Mucosa of gallbladder (tissue), 1 donor: ENCODE results near the gene PIK3C2B. TPM values are rescaled to one million over a fixed set of nuclear protein-coding genes. Genes with fewer than 3 reads are reported as not detected.
"Not testable (repeated sequence)": the region's sequence is repeated elsewhere in the genome, so short reads cannot be mapped to it uniquely, and the experiment has no call there.

Experiments
- DNase-seq: peaks from one replicate; pipeline ENCODE4 v3.0.0-alpha.2; 2020; ENCODE audit warnings: low spot score
- total RNA-seq: library from RNA; stranded (reverse); gene quantifications from one replicate; pipeline ENCODE4 v1.2.1, GENCODE V29; 2021
- donor health status: DM: no; HTN: no; CAD: no.

Gene PIK3C2B
- total RNA-seq, 1 donor from 2014 or later = 64.6 TPM

DNA sequence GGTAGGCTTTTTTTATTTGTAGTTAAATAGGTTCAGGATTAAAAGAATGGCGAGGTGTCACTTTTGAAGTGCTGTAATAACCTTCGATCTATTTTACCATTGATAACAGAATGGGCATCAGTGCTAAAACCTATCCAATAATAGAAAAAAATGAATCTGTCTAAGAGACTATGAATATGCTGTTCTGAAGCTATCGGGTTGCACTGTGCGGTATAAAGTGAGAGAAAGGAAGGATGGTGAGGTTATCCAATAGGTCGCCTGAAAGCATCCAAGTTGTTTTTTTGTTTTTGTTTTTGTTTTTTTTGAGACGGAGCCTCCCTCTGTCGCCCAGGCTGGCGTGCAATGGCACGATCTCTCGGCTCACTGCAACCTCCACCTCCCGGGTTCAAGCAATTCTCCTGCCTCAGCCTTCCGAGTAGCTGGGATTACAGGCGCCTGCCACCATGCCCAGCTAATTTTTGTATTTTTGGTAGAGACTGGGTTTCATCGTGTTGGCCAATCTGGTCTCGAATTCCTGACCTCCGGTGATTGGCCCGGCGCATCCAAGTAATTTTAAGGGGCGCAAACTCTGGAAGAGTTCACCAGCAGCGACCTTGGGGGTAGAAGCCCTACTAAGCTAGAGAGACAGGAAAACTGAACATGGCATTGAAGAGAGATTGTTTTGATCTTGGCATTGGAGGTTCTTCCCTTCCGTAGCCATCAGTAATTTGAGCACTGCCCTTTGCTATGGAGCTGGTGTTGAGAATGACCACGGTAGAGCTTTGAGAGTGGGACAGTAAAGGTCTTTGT lies 12.9 kb upstream of the PIK3C2B start:
- no peak for DNase-seq

- peak; percentile 94 for DNase-seq
Observed at GRCh38 chr1:204506969-204507316, 12.3 kb upstream of the PIK3C2B start.

DNA sequence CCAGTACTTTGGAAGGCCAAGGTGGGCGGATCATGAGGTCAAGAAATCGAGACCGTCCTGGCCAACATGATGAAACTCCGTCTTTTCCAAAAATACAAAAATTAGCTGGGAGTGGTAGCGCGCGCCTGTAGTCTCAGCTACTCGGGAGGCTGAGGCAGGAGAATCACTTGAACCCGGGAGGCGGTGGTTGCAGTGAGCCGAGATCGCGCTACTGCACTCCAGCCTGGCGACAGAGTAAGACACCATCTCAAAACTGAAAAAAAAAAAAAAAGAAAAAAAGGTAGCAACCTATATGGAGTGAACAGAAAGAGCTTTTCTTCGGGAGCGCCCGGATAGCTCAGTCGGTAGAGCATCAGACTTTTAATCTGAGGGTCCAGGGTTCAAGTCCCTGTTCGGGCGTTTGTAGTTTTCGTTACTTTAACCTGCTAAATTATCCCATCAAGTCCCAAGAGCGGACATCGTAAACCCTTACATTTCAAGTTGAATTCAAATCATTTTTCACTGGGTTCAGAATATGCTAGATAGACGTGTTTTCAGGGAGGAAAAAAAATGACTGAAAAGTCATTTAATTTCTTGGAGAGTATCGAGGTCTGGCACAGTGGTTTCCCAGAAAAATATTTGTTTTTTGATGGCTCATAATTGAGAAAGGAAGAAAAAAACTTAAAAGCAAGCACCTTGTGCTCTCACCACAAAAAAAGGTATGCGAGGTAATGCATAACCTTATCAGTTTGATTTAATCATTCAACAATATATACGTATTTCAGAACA lies 11.8 kb upstream of the PIK3C2B start:
- peak; percentile 79 for DNase-seq

DNA sequence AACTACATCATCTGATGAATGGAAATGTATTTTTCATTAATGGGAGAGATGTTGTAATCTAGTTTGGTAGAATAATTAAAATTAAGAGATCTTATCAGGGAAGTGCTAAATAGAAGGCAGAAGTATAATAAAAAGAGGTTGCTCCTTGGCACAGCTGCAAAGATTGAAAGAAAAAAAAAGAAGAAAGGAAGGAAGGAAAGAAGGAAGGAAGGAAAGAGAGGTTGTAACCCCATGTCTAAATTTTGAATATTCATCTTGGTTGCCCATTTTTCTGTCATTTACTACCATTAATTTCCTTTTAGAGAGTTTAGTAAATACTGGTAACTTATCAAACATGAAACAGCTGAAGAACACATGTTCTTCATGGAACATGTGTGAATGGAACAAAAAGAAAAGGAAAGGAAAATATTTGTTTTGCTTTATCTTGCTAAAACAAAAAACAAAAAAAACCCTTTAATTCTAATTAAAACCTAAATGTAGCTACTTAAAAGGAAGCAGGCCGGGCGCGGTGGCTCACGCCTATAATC lies 11.1 kb upstream of the PIK3C2B start:
- DNase-seq = no peak

DNA sequence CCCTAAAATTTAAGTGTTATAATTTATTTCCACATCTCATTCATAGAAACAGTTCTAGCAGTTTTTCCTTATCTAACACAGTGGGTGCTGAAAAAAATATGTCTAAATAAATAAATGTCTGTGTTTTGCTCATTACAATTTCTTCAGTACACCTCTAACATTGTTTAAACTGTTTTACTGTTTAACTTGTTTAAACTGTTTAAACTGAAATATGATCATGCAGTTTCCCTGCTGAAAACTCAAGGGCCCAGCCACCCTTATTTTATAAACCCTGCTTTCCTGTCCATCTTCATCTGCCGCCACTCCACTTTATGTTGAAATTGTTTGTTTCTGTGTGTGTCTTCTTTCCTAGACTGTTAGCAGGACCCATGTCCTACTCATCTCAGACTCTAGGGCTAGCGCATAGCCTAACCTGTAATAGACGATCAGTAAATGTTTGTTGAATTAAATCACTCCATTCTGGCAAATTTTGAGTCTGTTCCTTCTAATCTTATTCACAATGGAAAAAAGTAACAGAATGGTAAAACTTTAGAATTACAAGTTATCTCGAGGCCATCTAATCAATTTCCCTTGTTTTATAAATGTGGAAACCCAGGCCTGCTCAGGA lies 9.4 kb upstream of the PIK3C2B start:
- no peak for DNase-seq

GRCh38 chr1:204503122-204503912 lies 8.7 kb upstream of the PIK3C2B start:
- peak; percentile 62 for DNase-seq

- no peak for DNase-seq
Observed at GRCh38 chr1:204502241-204502640, 7.6 kb upstream of the PIK3C2B start.

DNA sequence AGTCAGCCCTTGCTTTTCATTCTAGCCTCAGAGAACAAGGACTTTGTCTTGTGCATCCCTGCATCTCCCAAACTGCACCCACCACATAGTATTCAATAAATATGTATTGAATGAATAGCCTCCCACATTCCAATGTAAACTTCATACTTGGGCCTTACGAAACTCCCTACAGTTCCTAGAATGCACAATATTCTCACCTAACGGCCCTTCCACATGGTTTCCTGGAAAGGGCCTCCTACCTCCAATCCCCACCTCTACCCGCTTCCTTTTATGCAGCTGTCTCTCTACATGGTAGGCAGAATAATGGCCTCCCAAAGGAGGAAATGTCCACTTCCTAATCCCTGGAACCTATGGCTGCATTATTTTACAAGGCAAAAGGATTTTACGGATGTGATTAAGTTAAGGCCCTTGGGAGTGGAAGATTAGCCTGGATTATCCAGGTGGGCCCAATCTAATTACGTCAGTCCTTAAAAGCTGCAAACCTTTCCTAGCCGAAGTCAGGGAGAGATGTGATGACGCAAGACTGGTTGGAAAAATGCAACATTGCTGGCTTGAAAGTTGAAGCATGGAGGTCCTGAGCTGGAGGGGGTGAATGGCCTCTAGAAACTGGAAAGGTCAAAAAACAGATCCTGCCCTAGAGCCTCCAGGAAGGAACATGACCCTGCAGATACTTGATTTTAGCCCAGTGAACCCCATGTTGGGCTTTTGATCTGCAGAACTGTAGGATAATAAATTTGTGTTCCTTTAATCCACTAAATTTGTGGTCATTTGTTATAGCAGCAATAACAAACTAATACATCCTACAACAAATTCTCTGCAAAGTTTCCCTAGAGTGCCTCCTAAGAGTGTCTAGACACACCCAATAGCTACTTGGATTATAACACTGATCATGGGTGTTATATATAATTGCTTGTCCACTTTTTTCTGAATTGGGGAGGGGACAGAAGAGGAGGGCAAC lies 5.2 kb upstream of the PIK3C2B start:
- no peak for DNase-seq

DNA sequence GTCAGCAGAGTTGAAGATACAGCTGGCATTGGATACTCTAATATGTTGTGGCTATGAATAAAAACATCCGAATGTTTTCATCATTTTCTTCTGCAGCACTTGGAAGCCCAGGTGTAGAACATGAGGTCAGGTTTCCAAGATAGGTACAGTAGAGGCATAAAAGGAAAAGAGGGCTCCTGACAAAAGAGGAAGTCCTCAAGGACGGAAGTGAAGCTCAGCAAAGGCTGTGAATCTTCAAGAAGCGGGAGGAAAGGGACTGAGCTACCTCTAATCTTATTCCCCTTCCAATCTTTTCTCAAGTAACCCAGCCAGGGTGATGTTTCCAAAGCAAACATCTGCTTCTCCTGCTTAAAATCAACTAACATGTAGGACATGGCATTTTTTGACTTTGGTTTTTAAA lies 4.4 kb upstream of the PIK3C2B start:
- DNase-seq = no peak

GRCh38 chr1:204495777-204496176 lies 1.2 kb upstream of the PIK3C2B start:
- DNase-seq = no peak

- DNase-seq = no peak
Observed at GRCh38 chr1:204495078-204495753, 611 bp upstream of the PIK3C2B start.

DNA sequence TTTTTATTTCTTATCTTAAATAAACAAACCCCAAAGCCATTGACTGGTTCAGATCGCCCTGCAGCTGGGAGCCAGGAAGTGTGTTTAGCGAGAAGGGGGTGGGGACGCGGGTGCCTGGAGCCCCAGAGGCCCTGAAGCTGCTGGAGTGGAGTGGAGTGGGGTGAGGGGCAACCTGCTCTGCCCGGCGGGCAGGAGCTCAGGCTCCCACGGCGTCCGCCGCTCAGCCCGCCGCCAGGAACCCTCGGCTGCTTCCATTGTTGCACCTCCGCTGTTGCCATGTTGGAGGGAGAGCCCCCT lies 673 bp downstream of the PIK3C2B start:
- DNase-seq = peak; percentile 85

DNA sequence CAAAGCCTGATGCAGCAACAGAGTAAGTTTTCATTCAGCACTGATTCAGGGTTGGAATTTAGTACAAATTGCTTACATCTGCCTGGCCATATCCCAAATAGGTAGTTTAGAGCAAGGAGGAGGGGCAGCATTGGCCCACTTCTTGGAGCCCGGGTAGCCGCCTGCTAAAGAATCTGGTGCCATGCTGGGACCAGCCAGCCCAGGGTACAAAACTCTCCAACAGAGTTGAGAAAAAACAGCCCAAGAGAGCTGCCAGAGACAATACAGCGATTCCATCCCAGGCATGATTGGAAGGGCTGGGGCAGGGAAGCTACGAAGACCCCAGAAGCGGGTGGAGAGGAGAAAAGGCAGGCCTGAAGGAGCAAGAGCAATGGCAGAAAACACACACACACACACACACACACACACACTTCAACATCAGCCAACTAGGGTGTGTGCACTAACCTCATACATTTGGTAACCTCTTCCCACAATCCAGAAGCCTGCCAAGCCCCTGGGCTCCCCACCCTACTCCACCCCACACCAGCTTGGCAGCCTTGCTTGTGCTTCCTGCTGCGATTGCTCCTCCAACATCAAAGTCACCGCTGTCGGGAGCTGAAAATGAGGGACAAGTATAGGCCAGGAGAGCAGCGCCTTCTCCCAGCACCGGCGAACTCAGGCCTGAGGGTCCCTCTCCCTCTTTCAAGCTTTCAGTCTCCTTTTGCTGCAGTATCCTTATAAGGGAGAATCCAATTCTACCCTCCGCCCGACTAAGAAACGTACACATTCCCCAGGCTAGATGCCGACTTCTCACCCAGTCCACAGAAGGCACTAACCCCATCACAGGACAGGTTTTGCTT lies 1.2 kb downstream of the PIK3C2B start:
- peak; percentile 84 for DNase-seq

GRCh38 chr1:204491655-204492054 lies 3.0 kb downstream of the PIK3C2B start:
- DNase-seq = no peak

DNA sequence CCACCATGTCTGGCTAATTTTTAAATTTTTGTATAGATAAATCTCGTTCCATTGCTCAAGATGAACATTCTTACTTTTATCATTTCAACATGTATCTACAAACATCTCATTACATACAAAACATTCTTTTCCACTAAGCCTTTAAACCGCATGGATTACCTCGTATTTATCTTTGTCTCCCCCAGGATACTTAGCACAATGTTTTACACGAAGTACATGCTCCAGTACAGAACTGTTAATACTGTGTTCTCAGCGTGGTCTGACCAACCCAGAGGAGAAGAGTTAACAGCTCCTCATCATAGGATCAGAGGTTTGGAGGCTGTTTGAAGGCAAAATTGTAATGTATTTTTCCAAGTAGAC lies 7.4 kb downstream of the PIK3C2B start:
- DNase-seq = no peak

DNA sequence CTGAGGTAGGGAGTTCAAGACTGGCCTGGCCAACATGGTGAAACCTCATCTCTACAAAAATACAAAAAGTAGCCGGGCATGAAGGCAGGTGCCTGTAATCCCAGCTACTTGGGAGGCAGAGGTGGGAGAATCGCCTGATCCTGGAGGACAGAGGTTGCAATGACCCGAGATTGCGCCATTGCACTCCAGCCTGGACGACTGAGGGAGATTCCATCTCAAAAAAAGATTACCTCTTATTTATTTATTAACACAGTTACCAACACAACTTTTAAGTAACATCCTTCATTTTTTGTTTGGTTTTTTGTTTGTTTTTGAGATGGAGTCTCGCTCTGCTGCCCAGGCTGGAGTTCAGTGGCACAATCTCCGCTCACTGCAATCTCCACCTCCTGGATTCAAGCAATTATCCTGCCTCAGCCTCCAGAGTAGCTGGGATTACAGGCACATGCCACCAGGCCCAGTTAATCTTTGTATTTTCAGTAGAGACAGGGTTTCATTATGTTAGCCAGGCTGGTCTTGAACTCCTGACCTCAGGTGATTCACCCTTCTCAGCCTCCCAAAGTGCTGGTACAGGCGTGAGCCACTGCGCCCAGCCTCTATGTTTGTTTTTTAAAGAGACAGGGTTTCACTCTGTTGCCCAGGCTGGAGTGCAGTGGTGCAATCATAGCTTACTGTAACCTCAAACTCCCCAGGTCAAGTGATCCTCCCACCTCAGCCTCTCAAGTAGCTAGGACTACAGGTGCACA lies 7.9 kb downstream of the PIK3C2B start:
- not testable (repeated sequence) for DNase-seq

GRCh38 chr1:204483791-204484190 lies 10.8 kb downstream of the PIK3C2B start:
- no peak for DNase-seq

DNA sequence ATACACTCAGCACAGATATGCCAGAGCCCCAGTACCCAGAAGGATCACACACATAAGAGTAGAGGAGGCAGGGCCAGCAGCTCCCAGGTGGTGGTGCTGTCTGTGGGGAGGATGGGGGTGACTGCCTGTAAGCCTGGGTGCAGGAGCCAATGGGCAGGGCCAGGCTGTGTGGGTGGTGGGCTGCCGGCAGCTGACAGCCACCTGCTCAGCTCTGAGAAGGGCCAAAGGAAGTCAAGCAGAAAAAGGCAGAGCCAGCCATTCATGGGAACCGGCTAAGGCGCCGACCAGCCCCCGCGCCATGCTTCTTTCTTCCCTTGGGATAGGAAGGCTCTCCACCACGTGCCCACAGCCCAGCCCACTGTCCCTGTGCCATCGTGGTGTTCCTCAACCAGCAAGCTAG lies 14.1 kb downstream of the PIK3C2B start:
- DNase-seq = no peak
